WI38 (cell line): ENCODE data around the gene CAPS2.

ENCODE experiments used
- H3K4me3 ChIP-seq: 2 replicates; pipeline ENCODE4 v1.5.1; 2011; ENCODE audit warnings: low read depth, mild to moderate bottlenecking, control low read depth, low read length
- CTCF ChIP-seq: IDR thresholded peaks from 2 replicates; pipeline ENCODE4 v1.5.1; 2012; ENCODE audit warnings: low read depth, mild to moderate bottlenecking, control low read depth, low read length

CAPS2 gene

DNA sequence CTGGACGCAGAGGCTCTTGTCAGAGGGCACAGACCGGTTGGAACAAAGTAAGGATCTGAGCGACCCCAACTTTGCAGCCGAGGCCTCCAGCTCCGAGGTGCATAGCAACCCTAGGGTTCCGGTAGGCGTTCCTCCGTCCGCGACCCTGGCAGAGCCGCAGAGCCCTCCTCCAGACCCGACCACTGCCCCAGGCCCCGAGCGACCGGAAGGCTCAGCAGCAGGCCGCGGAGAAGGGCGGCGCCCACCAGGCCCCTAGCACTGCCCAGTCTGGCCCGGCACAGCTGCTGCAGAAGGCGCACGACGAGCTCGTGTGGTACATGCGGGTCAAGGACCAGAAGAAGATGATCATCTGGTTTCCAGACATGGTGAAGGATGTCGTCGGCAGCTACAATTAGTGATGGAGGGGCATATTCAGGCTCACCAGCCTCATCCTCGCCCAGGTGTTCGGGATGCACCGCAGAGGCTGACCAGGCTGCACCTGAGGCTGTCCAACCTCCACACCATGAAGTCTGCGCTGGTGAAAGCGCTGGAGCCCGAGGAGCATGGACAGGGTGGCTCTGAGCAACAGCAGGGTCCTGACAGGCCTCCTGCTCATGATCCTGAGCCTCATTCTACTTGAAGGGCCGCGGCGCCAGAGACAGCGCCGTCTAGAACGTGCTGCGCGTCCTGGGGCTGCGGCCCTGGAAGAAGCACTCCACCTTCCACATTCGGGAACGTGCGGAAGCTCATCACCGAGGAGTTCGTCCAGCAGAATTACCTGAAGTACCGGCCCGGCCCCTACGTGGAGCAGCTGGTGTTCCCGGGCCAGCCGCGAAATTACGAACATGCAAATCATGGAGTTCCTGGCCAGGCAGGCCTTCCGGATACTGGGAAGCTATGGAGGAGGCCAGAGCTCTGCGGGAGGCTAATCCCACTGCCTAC, 24.5 kb downstream of the CAPS2 start:
- no peak overlapping the region for H3K4me3 ChIP-seq
- TF ChIP-seq CTCF, result no peak

- H3K4me3 ChIP-seq, result no peak overlapping the region
- no peak for TF ChIP-seq CTCF
These were observed 27.3 kb downstream of the CAPS2 start for GRCh38 chr12:75302781-75303180.

DNA sequence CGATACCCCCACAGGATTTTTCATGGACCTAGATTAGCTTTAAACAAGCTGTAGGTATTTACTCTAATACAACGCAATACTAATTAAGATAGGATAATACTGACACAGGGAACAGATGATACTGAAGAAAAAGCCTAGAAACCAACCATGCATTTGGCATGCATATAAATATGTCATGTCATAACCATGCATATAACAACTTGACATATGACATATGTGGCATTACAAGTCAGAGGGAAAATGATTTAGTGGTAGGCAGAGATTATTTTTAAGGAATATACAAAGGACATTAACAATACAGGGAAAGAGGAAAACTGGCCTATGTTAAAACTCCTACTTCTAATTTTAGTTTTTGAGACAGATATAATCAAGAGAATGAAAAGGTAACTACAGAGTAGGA, 27.9 kb downstream of the CAPS2 start:
- no peak overlapping the region for H3K4me3 ChIP-seq
- TF ChIP-seq CTCF, result no peak

DNA sequence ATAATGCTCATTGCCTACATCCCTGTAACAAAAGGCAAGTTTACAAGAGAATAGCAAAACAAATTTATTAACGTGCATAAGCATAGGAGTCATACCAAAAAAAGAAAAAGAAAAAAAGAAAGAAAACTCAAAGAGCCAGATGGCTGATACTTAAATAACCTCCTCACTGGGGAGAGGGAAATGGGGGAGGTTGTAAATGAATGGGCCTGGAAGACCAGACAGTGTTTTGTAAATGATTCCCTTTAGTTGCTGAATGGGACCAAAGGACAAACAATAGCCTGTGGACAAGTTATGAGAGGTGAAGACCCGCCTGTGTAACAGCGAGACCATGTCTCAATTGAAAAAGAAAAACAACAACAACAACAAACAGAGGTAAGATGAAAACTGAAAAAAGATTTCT, 35.3 kb downstream of the CAPS2 start:
- no peak for TF ChIP-seq CTCF
- H3K4me3 ChIP-seq, result no peak overlapping the region

DNA sequence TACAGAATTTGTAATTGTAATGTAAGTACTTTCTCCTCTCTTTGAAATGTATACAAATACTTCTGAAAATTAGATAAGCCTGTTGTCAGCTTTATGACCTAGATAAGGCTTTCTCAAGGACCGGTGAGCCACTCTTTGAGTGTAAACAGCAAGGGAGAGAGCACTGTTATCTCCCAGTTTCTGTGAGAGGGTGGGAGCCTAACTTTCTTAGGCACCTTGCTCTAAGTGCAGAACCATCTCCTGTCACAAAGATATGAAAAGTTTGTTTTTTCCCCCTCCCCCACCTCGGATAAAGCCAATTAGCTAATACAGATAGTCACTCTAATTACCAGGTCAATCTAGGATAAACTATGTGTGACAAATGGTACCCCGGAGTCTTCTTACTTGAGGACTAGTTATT, 35.8 kb downstream of the CAPS2 start:
- no peak overlapping the region for H3K4me3 ChIP-seq
- no peak for TF ChIP-seq CTCF

- TF ChIP-seq CTCF, result no peak
- no peak overlapping the region for H3K4me3 ChIP-seq
These were observed 39.1 kb downstream of the CAPS2 start for GRCh38 chr12:75291014-75291413.

DNA sequence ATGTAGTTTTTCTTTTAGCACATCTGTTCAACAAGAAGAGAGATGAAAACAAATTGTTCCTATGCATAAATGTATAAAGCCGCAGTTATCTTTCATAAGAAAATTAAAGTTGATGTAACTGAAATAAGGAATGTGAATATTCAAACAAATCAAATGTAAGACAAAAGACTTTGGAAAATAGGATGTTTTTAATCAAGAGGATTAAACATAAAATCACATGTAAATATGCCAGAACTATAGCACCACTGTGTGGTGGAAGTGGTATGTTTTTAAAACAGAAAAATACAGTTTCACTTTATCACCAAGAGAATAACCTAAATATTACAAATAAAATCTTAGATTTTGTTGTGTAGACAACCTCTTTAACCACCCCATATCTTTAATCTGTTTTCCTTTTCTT, 40.4 kb downstream of the CAPS2 start:
- TF ChIP-seq CTCF, result no peak

More for the DNA sequence above, 40.4 kb downstream of the CAPS2 start:
- no peak overlapping the region for H3K4me3 ChIP-seq
